Stimulated activated memory B cell treated with anti-CD40 and anti-IgM and Interleukin-4, amounts not matched to agents 10 μg/mL and 1 μg/mL and 100 μg/mL, for 72 hours (primary cell): ENCODE results near the gene FARP2.
"Not testable (repeated sequence)": the region's sequence is repeated elsewhere in the genome, so short reads cannot be mapped to it uniquely, and the experiment has no call there.

Experiments
- ATAC-seq: fragments of 150-1000 bp; cut with Tn5 transposase; 2 replicates; pipeline ENCODE4 v1.10.0; 2021
- H3K27ac Mint-ChIP-seq: one replicate; pipeline ENCODE4 v1.8.0; 2022; ENCODE audit warnings: mild to moderate bottlenecking, mixed read lengths
- H3K27me3 Mint-ChIP-seq: one replicate; pipeline ENCODE4 v1.8.0; 2022; ENCODE audit warnings: mixed read lengths
- H3K36me3 Mint-ChIP-seq: one replicate; pipeline ENCODE4 v1.8.0; 2022; ENCODE audit warnings: mixed read lengths
- H3K4me1 Mint-ChIP-seq: one replicate; pipeline ENCODE4 v1.8.0; 2022; ENCODE audit warnings: mixed read lengths
- H3K4me3 Mint-ChIP-seq: one replicate; pipeline ENCODE4 v1.8.0; 2022; ENCODE audit warnings: mild to moderate bottlenecking, moderate library complexity, mixed read lengths
- H3K9me3 Mint-ChIP-seq: one replicate; pipeline ENCODE4 v1.8.0; 2022; ENCODE audit warnings: mixed read lengths

The FARP2 gene

GRCh38 chr2:241373446-241373845, 17.4 kb downstream of the FARP2 start:
- H3K4me3 Mint-ChIP-seq: no peak overlapping the region
- ATAC-seq: no peak
- H3K36me3 Mint-ChIP-seq: peaks cover 28% of the 10 kb centered on the region
- peak overlapping the region; percentile 84 for H3K27ac Mint-ChIP-seq
- no peaks in the 10 kb centered on the region for H3K9me3 Mint-ChIP-seq
- H3K4me1 Mint-ChIP-seq: peaks cover 53% of the 10 kb centered on the region
- H3K27me3 Mint-ChIP-seq: no peaks in the 10 kb centered on the region

GRCh38 chr2:241373906-241374305, 17.8 kb downstream of the FARP2 start:
- ATAC-seq: not testable (repeated sequence)
- peak overlapping the region; percentile 84 for H3K27ac Mint-ChIP-seq

GRCh38 chr2:241375300-241375699, 19.2 kb downstream of the FARP2 start:
- H3K4me1 Mint-ChIP-seq: peaks cover 44% of the 10 kb centered on the region

More at GRCh38 chr2:241373906-241374305, 17.8 kb downstream of the FARP2 start:
- Mint-ChIP-seq H3K36me3 (peaks cover 28% of the 10 kb centered on the region), H3K4me1 (peaks cover 50% of the 10 kb centered on the region)
- not testable (repeated sequence) for H3K9me3 Mint-ChIP-seq, H3K4me3 Mint-ChIP-seq, H3K27me3 Mint-ChIP-seq

GRCh38 chr2:241376808-241377207, 20.7 kb downstream of the FARP2 start:
- Mint-ChIP-seq H3K27ac (no peak overlapping the region), H3K4me3 (no peak overlapping the region), H3K9me3 (no peaks in the 10 kb centered on the region), H3K4me1 (peaks cover 45% of the 10 kb centered on the region), H3K36me3 (peaks cover 26% of the 10 kb centered on the region), H3K27me3 (no peaks in the 10 kb centered on the region)
- ATAC-seq: no peak

More at GRCh38 chr2:241375300-241375699, 19.2 kb downstream of the FARP2 start:
- H3K4me3 Mint-ChIP-seq: no peak overlapping the region
- no peak for ATAC-seq
- no peaks in the 10 kb centered on the region for H3K9me3 Mint-ChIP-seq
- peak overlapping the region; percentile 84 for H3K27ac Mint-ChIP-seq
- no peaks in the 10 kb centered on the region for H3K27me3 Mint-ChIP-seq
- H3K36me3 Mint-ChIP-seq: peaks cover 28% of the 10 kb centered on the region

- no peaks in the 10 kb centered on the region for H3K27me3 Mint-ChIP-seq
- no peak overlapping the region for H3K4me3 Mint-ChIP-seq
These were observed 22.7 kb downstream of the FARP2 start for GRCh38 chr2:241378816-241379215.

GRCh38 chr2:241379481-241380480, 23.7 kb downstream of the FARP2 start:
- no peak overlapping the region for H3K4me3 Mint-ChIP-seq
- no peaks in the 10 kb centered on the region for H3K9me3 Mint-ChIP-seq
- peaks cover 31% of the 10 kb centered on the region for H3K36me3 Mint-ChIP-seq
- H3K4me1 Mint-ChIP-seq: peaks cover 34% of the 10 kb centered on the region
- H3K27ac Mint-ChIP-seq: no peak overlapping the region
- no peaks in the 10 kb centered on the region for H3K27me3 Mint-ChIP-seq
- no peak for ATAC-seq

More at GRCh38 chr2:241378816-241379215, 22.7 kb downstream of the FARP2 start:
- ATAC-seq: no peak
- peaks cover 31% of the 10 kb centered on the region for H3K36me3 Mint-ChIP-seq
- H3K9me3 Mint-ChIP-seq: no peaks in the 10 kb centered on the region
- peaks cover 43% of the 10 kb centered on the region for H3K4me1 Mint-ChIP-seq
- no peak overlapping the region for H3K27ac Mint-ChIP-seq

GRCh38 chr2:241381872-241382271, 25.8 kb downstream of the FARP2 start:
- Mint-ChIP-seq H3K4me1 (peaks cover 23% of the 10 kb centered on the region), H3K27me3 (no peaks in the 10 kb centered on the region), H3K27ac (no peak overlapping the region), H3K9me3 (no peaks in the 10 kb centered on the region), H3K36me3 (peaks cover 28% of the 10 kb centered on the region), H3K4me3 (no peak overlapping the region)
- ATAC-seq: no peak

- H3K36me3 Mint-ChIP-seq: peaks cover 53% of the 10 kb centered on the region
- H3K27ac Mint-ChIP-seq, H3K9me3 Mint-ChIP-seq, H3K27me3 Mint-ChIP-seq, ATAC-seq, H3K4me3 Mint-ChIP-seq: not testable (repeated sequence)
- peaks cover 35% of the 10 kb centered on the region for H3K4me1 Mint-ChIP-seq
These were observed 29.4 kb downstream of the FARP2 start for GRCh38 chr2:241385450-241385849.

- no peaks in the 10 kb centered on the region for H3K27me3 Mint-ChIP-seq
- H3K36me3 Mint-ChIP-seq: peaks cover 45% of the 10 kb centered on the region
- H3K9me3 Mint-ChIP-seq: no peaks in the 10 kb centered on the region
- no peak overlapping the region for H3K27ac Mint-ChIP-seq
- no peak for ATAC-seq
- H3K4me1 Mint-ChIP-seq: peaks cover 36% of the 10 kb centered on the region
- H3K4me3 Mint-ChIP-seq: no peak overlapping the region
These were observed 30.4 kb downstream of the FARP2 start for GRCh38 chr2:241386519-241386918.

GRCh38 chr2:241389697-241390096, 33.6 kb downstream of the FARP2 start:
- H3K27me3 Mint-ChIP-seq: no peaks in the 10 kb centered on the region
- peaks cover 43% of the 10 kb centered on the region for H3K4me1 Mint-ChIP-seq
- H3K27ac Mint-ChIP-seq: no peak overlapping the region
- H3K9me3 Mint-ChIP-seq: no peaks in the 10 kb centered on the region
- ATAC-seq: no peak
- no peak overlapping the region for H3K4me3 Mint-ChIP-seq
- H3K36me3 Mint-ChIP-seq: peaks cover 29% of the 10 kb centered on the region

GRCh38 chr2:241390301-241391206, 34.5 kb downstream of the FARP2 start:
- H3K27me3 Mint-ChIP-seq: no peaks in the 10 kb centered on the region
- no peak overlapping the region for H3K4me3 Mint-ChIP-seq
- ATAC-seq: peak; percentile 70
- H3K4me1 Mint-ChIP-seq: peaks cover 43% of the 10 kb centered on the region
- no peaks in the 10 kb centered on the region for H3K9me3 Mint-ChIP-seq
- peaks cover 33% of the 10 kb centered on the region for H3K36me3 Mint-ChIP-seq
- H3K27ac Mint-ChIP-seq: peak overlapping the region; percentile 17

GRCh38 chr2:241391892-241392665, 36.0 kb downstream of the FARP2 start:
- peaks cover 43% of the 10 kb centered on the region for H3K4me1 Mint-ChIP-seq
- no peaks in the 10 kb centered on the region for H3K9me3 Mint-ChIP-seq
- H3K4me3 Mint-ChIP-seq: no peak overlapping the region
- peaks cover 34% of the 10 kb centered on the region for H3K36me3 Mint-ChIP-seq
- H3K27me3 Mint-ChIP-seq: no peaks in the 10 kb centered on the region
- no peak overlapping the region for H3K27ac Mint-ChIP-seq
- ATAC-seq: no peak

- H3K27ac Mint-ChIP-seq, H3K4me3 Mint-ChIP-seq, H3K27me3 Mint-ChIP-seq, ATAC-seq, H3K9me3 Mint-ChIP-seq: not testable (repeated sequence)
- Mint-ChIP-seq H3K36me3 (peaks cover 31% of the 10 kb centered on the region), H3K4me1 (peaks cover 43% of the 10 kb centered on the region)
These were observed 36.7 kb downstream of the FARP2 start for GRCh38 chr2:241392753-241393152.

GRCh38 chr2:241393524-241394196, 37.6 kb downstream of the FARP2 start:
- Mint-ChIP-seq H3K4me1 (peaks cover 43% of the 10 kb centered on the region), H3K27ac (no peak overlapping the region), H3K36me3 (peaks cover 24% of the 10 kb centered on the region), H3K27me3 (no peaks in the 10 kb centered on the region), H3K4me3 (no peak overlapping the region), H3K9me3 (no peaks in the 10 kb centered on the region)
- ATAC-seq: no peak
